Measurements from ENCODE around the gene BRD7. TPM values are rescaled to one million over a fixed set of nuclear protein-coding genes. Genes with fewer than 3 reads are reported as not detected.

The BRD7 gene
- total RNA-seq, 1 donor from 2014 or later = 80.8 TPM

GRCh38 chr16:50400312-50400966 is 31.7 kb upstream of the BRD7 start:
- Mint-ChIP-seq H3K4me1 (ENCODE audit: low read depth, unreplicated experiment) (no peaks in the 10 kb centered on the region), H3K4me3 (ENCODE audit: unreplicated experiment) (no peak overlapping the region), H3K36me3 (ENCODE audit: unreplicated experiment) (no peaks in the 10 kb centered on the region), H3K9me3 (ENCODE audit: unreplicated experiment) (no peaks in the 10 kb centered on the region), H3K27me3 (ENCODE audit: unreplicated experiment) (peaks cover 2% of the 10 kb centered on the region), H3K27ac (ENCODE audit: unreplicated experiment) (no peak overlapping the region)
- DNase-seq = no peak
- no peak for TF ChIP-seq CTCF (IDR thresholded peaks at IDR 0.05; ENCODE audit: partially characterized antibody, unreplicated experiment)

GRCh38 chr16:50399411-50399810 is 30.6 kb upstream of the BRD7 start:
- Mint-ChIP-seq H3K27ac (ENCODE audit: unreplicated experiment) (no peak overlapping the region), H3K9me3 (ENCODE audit: unreplicated experiment) (no peaks in the 10 kb centered on the region), H3K4me3 (ENCODE audit: unreplicated experiment) (no peak overlapping the region), H3K4me1 (ENCODE audit: low read depth, unreplicated experiment) (no peaks in the 10 kb centered on the region), H3K27me3 (ENCODE audit: unreplicated experiment) (peaks cover 6% of the 10 kb centered on the region), H3K36me3 (ENCODE audit: unreplicated experiment) (no peaks in the 10 kb centered on the region)
- no peak for DNase-seq
- TF ChIP-seq CTCF (IDR thresholded peaks at IDR 0.05; ENCODE audit: partially characterized antibody, unreplicated experiment) = no peak

GRCh38 chr16:50398336-50398735 is 29.5 kb upstream of the BRD7 start:
- no peaks in the 10 kb centered on the region for H3K9me3 Mint-ChIP-seq (ENCODE audit: unreplicated experiment)
- no peaks in the 10 kb centered on the region for H3K36me3 Mint-ChIP-seq (ENCODE audit: unreplicated experiment)
- TF ChIP-seq CTCF (IDR thresholded peaks at IDR 0.05; ENCODE audit: partially characterized antibody, unreplicated experiment) = no peak
- H3K27me3 Mint-ChIP-seq (ENCODE audit: unreplicated experiment) = peaks cover 6% of the 10 kb centered on the region
- DNase-seq = no peak
- no peak overlapping the region for H3K27ac Mint-ChIP-seq (ENCODE audit: unreplicated experiment)
- H3K4me3 Mint-ChIP-seq (ENCODE audit: unreplicated experiment) = no peak overlapping the region
- H3K4me1 Mint-ChIP-seq (ENCODE audit: low read depth, unreplicated experiment) = no peaks in the 10 kb centered on the region

GRCh38 chr16:50396761-50397535 is 28.2 kb upstream of the BRD7 start:
- H3K27ac Mint-ChIP-seq (ENCODE audit: unreplicated experiment) = no peak overlapping the region
- no peak for DNase-seq

More at GRCh38 chr16:50396761-50397535, 28.2 kb upstream of the BRD7 start:
- H3K4me3 Mint-ChIP-seq (ENCODE audit: unreplicated experiment) = no peak overlapping the region
- H3K27me3 Mint-ChIP-seq (ENCODE audit: unreplicated experiment) = peaks cover 6% of the 10 kb centered on the region
- no peaks in the 10 kb centered on the region for H3K36me3 Mint-ChIP-seq (ENCODE audit: unreplicated experiment)
- peaks cover 3% of the 10 kb centered on the region for H3K4me1 Mint-ChIP-seq (ENCODE audit: low read depth, unreplicated experiment)
- H3K9me3 Mint-ChIP-seq (ENCODE audit: unreplicated experiment) = no peaks in the 10 kb centered on the region
- TF ChIP-seq CTCF (IDR thresholded peaks at IDR 0.05; ENCODE audit: partially characterized antibody, unreplicated experiment) = no peak

Measured in glutamatergic neuron (in vitro differentiated cells).